ENCODE results near the gene NCSTN. TPM values are rescaled to one million over a fixed set of nuclear protein-coding genes. Genes with fewer than 3 reads are reported as not detected.
"Not testable (repeated sequence)": the region's sequence is repeated elsewhere in the genome, so short reads cannot be mapped to it uniquely, and the experiment has no call there.

NCSTN gene
- total RNA-seq, 1 donor = 77.3 TPM

- no peak for DNase-seq (ENCODE audit: low read depth in 2 of 3, low spot score in 2 of 3)
Measured at GRCh38 chr1:160369087-160369486, 25.9 kb downstream of the NCSTN start.

- DNase-seq (ENCODE audit: low read depth in 2 of 3, low spot score in 2 of 3) = no peak
Measured at GRCh38 chr1:160370561-160371345, 27.6 kb downstream of the NCSTN start.

DNA sequence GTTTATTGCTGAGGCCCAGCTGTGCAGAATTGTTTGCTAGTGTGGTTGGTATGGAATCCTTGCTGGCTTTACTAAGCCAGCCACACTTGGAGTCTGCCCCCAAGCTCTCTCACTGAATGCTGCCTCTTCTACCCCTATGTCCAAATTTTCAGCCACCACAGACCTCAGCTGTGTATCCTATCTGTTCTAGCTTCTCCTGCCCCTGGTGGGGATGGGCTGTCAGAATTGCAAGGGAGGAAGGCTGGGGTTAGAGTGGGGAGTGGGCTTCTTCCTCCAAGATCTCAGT, 28.1 kb downstream of the NCSTN start:
- no peak for DNase-seq (ENCODE audit: low read depth in 2 of 3, low spot score in 2 of 3)

GRCh38 chr1:160371756-160372155, 28.6 kb downstream of the NCSTN start:
- no peak for DNase-seq (ENCODE audit: low read depth in 2 of 3, low spot score in 2 of 3)

DNA sequence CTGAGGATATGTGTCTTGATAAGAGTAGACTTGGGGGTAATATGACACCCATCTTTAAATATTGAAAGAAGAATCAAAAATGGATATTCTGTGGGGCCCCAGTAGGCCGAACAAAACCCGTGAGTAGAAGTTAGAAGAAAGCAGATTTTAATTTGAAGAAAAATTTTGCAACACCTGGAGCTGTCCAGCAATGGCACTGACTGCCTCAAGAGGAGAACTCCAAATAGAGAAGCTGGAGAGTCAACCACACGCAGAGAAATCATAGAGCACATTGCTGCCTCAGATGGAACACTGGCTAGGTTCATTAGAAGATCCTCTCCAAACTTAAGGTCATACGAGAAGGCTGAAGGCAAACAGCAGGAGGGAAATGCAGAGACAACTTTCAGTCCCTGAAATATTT, 30.5 kb downstream of the NCSTN start:
- DNase-seq (ENCODE audit: low read depth in 2 of 3, low spot score in 2 of 3) = no peak

- no peak for DNase-seq (ENCODE audit: low read depth in 2 of 3, low spot score in 2 of 3)
Measured at GRCh38 chr1:160374306-160375110, 31.3 kb downstream of the NCSTN start.

DNA sequence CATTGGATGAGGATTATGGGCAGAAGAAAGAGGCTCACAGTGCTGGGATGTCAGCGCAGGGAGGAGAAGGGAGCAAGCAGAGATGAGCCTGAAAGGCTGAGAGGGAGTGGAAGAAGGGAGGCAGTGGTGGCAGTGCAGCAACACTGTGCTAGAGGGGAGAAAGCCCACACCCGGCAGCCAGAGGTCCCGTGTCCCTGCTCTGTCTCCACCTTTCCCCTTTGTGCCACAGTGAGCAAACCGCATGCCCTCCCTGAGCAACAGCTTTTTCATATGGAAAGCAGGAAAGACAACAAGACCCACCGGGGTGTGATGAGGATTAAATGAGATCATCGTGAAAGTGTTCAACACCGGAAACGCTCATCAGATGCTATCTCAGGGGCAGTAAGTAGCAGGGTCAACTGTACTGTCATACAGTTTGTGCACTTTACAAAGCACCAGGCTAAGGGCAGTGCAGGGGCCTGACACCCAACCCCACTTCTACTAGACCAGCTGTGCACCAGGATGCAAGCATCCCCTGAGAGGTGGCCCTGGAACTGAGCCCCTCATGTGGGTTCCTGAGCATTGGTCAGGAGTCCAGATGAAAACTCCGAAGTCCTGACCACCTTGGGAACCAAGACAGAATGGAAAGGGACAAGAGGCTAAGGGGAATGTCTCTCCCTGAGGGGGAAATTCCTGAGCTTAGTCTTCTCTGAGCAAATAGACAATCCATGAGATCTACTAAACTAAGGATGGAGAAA, 32.8 kb downstream of the NCSTN start:
- DNase-seq (ENCODE audit: low read depth in 2 of 3, low spot score in 2 of 3) = no peak

GRCh38 chr1:160376525-160377131, 33.4 kb downstream of the NCSTN start:
- peak in 2 of 3 donors; percentile 66 to 83 for DNase-seq (ENCODE audit: low read depth in 2 of 3, low spot score in 2 of 3)

DNA sequence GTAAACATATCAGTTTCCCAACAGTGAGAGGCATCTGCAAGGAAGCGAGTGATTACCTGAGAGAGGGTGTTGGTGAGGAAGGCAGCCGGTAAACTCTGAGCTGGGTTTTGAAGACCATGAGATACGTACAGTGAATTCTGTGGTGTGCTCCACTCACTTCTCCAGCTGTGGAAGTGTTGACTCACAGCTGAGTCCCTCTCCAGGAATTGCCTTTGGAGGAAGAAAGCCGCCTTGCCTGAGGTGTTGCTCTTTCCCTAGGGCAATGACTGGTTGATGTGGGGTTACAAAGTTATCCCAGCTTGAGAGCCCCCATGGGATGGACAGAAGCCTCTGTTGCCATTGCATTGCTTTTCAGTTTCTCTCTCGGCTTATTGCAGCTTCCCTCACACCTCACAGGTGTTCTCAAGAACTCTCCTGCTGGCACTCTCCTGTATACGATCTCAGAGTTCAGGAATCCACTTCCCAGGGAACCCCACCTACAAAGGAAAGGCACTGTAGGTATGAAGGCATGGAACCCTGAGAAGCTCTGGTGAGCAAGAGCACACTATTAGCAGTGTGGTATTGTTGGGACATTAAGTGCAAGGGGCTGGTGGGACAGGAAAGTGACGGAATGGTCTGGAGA, 34.5 kb downstream of the NCSTN start:
- no peak for DNase-seq (ENCODE audit: low read depth in 2 of 3, low spot score in 2 of 3)

- not testable (repeated sequence) for DNase-seq (ENCODE audit: low read depth in 2 of 3, low spot score in 2 of 3)
Measured at GRCh38 chr1:160384812-160385211, 41.6 kb downstream of the NCSTN start.

DNA sequence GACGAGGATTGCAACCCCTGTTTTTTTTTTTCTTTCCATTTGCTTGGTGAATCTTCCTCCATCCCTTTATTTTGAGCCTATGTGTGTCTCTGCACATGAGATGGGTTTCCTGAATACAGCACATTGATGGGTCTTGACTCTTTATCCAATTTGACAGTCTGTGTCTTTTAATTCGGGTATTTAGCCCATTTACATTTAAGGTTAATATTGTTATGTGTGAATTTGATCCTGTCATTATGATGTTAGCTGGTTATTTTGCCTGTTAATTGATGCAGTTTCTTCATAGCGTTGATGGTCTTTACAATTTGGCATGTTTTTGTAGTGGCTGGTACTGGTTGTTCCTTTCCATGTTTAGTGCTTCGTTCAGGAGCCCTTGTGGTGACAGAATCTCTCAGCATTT, 45.2 kb downstream of the NCSTN start:
- DNase-seq (ENCODE audit: low read depth in 2 of 3, low spot score in 2 of 3) = not testable (repeated sequence)

DNA sequence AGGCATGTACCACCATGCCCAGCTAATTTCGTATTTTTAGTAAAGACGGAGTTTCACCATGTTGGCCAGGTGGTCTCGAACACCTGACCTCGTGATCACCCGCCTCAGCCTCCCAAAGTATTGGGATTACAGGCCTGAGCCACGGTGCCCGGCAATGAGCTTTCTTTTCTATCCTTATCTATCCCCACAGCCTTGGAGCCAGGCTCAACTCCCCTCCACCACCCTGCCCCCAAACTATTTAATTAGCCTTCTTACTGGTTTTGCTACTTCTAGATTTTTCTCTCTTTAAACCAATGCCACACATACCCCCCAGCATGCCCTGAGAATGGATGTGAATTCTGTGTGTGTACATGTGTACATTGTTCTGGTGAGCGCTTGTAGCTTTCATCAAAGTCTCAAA, 51.5 kb downstream of the NCSTN start:
- no peak for DNase-seq (ENCODE audit: low read depth in 2 of 3, low spot score in 2 of 3)

- no peak for DNase-seq (ENCODE audit: low read depth in 2 of 3, low spot score in 2 of 3)
Measured at GRCh38 chr1:160397651-160398050, 54.5 kb downstream of the NCSTN start.

DNA sequence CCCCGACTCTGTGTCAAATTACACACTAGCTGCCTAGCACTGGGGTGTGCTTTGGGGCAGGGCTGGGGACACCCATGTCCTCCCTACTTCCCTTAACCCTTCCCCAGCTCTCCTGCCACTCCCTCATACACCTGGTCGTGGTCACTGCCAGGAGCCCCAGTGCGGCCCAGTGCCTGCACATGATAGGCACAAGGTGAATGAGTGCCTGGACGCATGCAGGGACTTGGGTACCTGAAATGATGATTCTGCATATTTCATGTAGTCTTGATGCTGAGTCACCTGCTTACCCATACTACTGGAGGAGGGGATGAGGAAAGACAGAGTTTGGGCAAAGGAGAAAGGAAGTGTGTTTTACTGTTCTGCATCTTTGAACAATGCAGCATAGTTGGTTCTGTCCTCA, 55.6 kb downstream of the NCSTN start:
- no peak for DNase-seq (ENCODE audit: low read depth in 2 of 3, low spot score in 2 of 3)

DNA sequence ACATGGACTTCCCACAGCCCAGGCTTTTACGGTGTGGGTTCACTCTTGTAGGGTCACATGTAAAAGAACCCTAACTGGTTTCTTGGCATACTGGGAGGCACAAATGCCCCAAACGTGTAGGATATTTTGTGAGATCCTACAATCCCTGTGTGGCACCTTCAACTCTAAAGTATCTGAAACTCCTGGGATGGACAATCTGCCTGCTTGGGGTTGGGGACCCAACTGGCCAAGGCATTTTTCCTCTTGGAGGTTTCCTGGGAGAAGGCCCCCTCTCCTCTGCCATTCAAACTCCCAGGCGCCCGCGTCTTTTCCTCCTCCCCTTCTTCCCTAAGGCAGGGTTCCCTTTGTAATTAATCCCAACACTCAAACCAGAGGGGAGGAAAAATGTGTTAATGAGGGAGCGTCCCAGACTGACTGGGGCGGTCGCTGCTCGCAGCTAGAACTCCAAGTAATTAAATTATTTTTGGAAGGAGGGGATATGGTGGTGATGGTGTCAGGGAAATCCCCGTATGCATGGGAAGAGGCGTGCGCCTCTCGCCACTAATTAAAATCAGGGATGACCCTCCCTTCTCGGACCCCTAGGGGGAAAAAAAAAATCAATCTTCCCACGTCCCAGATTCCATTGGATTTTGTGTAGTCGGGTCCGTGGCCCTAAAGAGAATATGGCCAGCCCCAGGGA, 56.5 kb downstream of the NCSTN start:
- DNase-seq (ENCODE audit: low read depth in 2 of 3, low spot score in 2 of 3) = no peak

DNA sequence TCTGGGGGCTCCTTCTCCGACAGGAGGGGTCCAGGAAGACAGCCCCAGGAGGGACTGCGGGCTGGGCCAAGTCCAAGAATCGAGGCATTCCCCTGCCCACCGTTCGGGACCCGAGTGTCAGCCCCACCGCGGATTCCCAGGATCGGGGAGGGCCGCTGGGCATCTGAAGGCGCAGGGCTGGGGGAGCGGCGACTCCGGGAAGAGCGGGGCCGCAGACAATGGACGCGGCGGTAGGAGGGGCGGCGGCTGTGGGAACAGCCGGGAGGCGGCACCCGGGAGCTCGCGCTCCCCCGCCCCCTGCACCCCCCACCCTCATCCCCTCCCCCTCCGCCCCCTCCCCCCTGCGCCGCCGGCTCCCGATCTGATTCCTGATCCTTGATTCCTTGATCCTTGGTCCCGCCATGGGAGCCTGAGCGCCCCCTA, 57.1 kb downstream of the NCSTN start, which contains the start of gene VANGL2:
Gene VANGL2 (plus strand): TSS at position 342 of the 423 bp plus-strand sequence. CDS start 15,274 bp downstream, outside the sequence.
- DNase-seq (ENCODE audit: low read depth in 2 of 3, low spot score in 2 of 3) = peak in 2 of 3 donors; percentile 64 to 71

DNA sequence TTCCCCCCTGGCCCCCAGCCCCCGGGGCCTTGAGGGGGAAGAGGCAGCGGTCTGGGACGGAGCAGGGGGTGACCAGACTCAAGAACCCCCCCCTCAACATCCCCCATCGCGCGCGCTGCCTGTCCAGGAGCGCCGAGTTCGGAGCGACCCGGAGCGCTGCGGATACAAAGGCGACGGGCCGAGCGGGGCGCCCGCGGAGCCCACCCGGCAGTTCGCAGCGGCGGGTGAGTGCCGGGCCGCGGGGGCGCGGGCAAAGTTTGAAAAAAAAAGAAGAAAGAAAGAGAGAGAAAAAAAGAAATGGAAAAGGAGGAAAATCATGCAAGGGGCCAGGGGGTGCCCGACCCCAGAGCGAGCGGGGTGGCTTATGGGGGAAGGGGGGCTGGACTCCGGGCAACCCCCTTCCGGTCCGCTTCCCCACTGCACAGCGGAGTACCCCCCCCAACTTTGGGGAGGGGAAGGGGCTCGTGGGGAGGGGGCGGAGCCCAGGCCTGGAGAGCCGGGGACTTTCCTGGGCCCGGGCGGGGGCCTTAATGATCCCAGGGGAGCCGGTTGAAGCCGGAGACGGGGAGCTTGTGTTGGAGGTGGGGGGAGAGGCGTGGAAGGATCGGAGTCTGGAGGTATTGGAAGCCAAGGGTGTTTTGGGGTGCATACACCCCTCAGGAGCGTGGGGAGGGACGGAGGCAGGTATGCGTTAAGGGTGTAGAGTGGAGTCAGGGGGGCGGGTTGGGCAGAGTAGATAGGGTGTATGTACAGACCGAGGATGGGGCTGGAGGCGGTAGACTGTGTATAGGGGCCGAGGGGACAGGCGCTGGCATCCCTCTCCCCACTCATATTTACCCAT, 57.7 kb downstream of the NCSTN start:
- DNase-seq (ENCODE audit: low read depth in 2 of 3, low spot score in 2 of 3) = peak in 2 of 3 donors; percentile 38 to 40

- no peak for DNase-seq (ENCODE audit: low read depth in 2 of 3, low spot score in 2 of 3)
Measured at GRCh38 chr1:160401487-160401805, 58.3 kb downstream of the NCSTN start.
